Stimulated activated CD8-positive, alpha-beta memory T cell treated with anti-CD3 and anti-CD28 coated beads, Interleukin-2, amount 100 ng/mL, for 1 hour (primary cell): ENCODE results near the gene TRIO.

Source experiments
- DNase-seq, 2 donors: peaks; one replicate each; pipeline ENCODE4 v3.0.0-alpha.2; 2020; ENCODE audit warnings: low read depth in 2 of 2

TRIO gene

DNA sequence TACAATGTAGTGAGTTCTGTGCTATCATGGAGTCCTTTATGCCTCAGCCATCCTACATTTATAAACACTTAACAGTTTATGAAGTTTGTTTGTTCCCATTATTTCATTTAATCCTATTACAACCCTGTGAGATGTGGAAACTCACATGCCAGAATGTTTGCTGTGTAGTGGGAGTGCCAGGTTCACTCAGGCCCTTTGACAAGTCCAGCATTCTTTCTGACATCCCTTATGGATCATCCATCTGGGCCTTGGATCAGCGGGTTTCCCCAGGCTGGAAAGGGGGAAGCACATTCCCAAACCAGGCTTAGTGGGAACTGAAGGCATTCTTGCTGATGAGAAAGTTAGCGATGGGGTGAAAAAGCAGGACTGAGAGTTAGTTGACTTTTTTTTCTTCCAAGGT is 310.3 kb downstream of the TRIO start:
- DNase-seq: no peak

DNA sequence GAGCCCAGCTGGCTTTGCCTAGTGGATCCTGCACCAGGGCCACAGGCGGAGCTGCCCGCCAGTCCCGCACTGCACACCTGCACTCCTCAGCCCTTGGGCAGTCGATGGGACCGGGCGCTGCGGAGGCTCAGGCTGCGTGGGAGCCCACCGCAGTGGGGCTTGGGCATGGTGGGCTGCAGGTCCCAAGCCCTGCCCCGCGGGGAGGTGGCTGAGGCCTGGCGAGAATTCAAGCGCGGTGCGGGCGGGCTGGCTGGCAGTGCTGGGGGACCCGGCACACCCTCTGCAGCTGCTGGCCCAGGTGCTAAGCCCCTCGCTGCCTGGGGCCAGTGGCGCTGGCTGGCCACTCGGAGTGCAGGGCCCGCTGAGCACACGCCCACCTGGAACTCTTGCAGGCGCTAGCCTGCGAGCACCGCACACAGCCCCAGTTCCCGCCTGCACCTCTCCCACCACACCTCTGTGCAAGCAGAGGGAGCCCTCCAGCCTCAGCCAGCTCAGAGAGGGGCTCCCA is 312.7 kb downstream of the TRIO start:
- no peak for DNase-seq

DNA sequence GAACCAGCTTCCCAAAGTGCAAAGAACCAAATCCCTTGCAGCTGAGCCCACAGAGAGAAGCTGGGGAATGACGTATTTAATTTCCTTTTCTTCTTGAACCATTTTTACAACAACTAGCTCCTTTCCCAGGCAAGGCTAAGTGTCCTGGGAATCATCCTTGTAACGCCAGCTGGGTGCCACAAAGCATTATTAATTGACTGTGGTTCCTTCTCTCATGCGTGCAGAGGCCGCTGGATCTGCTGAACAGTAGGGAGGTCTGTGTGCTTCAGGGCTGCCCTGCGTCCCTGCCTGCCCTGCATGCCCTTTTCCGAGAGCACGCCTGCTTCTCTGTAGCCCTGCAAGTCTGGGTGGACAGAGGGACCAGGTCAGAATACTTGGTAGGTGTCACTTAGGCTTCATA is 314.3 kb downstream of the TRIO start:
- DNase-seq: no peak

DNA sequence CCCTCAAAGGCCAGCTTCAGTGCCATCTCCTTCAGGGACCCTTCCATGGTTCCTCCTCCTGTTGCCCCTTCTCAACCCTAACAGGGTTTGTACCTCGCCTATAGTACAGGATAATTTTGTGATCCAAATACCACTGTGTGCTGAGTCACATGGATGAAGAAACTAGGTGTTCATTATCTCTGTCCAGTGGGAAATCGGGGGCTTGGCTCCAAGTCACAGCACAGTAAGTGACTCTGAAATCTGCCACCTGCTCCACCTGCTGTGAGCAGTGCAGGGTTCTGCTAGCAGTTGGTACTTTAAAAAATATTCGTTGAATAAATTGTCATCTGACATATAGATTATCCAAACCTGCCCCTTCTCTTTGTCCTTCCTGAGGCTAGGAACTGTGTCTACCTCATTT is 315.3 kb downstream of the TRIO start:
- DNase-seq: no peak

DNA sequence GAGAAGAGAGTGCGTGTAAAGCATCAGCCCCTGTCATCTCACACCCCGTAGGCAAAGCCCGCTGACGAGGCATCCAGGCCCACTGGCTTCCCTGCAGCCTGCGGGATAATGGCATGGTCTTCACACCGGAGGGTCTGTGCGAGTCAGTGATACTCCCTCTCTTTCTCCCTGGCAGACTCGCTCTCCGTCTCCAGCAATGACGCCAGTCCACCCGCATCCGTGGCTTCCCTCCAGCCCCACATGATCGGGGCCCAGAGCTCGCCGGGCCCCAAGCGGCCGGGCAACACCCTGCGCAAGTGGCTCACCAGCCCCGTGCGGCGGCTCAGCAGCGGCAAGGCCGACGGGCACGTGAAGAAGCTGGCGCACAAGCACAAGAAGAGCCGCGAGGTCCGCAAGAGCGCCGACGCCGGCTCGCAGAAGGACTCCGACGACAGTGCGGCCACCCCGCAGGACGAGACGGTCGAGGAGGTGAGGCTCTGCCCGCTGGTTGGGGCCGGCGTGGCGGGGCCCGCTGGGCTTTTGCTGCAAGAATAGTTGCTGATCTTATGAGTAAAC is 317.8 kb downstream of the TRIO start:
- no peak for DNase-seq

DNA sequence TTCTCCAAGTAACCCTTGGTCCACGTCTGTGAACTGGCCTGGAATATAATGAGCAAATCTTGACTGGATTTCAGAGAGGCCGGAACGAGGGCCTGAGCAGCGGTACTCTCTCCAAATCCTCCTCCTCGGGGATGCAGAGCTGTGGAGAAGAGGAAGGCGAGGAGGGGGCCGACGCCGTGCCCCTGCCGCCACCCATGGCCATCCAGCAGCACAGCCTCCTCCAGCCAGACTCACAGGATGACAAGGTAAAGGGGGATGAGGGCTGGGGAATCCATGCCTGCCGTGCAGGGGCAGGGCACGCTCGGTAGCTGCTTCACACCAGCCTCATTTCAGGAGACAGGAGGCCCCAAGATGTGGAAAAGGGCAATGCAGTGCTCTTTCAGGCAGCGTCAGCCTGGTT is 319.5 kb downstream of the TRIO start:
- DNase-seq: no peak

DNA sequence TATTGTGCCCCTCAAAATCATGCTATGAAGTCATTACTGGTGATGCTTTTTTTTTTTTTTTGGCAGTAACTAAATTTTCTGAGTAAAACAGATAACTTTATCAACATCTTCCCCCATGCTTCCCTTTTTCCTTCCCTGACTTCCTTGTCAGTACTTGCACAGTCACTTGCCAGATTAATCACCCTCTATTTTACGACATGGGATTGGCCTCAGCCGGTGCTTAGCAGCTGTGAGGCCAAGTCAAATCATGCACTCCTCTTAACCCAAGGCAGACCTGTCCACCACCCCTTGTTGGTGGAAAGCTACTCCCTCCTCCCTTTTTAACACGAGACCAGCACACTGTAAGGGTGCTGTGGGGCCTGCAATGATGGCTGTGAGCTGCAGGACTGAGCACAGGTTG is 320.5 kb downstream of the TRIO start:
- no peak for DNase-seq

DNA sequence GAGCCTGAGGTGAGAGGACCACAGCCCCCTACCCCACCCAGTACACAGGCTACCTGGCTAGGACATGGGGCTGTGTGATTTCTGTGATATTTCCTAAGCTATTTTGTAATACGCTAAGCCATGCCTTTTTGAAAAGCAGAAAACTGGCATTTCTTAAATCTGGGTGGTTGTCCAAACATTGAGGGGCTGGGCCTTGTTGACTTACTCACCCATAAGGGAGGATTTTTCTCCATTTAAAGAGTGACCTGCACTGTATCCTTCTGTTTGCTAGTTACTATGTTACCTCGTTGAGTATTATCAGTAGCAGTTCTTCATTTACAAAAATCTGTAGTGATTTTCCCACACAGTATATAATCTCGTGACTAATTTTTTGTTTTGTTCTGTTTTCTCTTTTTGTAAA is 321.0 kb downstream of the TRIO start:
- no peak for DNase-seq

DNA sequence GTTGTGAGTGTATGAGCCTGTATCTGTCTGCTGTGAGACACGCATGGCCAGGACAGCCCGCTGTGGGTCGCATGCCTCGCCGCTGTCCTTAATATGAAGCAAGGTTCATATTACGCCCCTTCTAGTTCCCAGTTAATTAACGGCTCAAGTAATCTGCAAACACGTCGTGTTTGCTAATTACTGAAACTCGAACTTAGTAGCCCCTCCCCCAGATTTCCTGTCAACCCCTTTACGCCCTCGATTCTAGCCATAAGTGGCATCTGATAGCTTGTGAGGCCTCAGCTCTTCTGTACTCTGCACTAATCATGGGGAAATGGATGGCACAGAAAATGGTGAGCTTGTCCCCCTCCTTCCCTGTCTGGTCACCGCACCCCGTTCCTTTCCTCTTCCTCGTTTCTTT is 321.5 kb downstream of the TRIO start:
- no peak for DNase-seq

DNA sequence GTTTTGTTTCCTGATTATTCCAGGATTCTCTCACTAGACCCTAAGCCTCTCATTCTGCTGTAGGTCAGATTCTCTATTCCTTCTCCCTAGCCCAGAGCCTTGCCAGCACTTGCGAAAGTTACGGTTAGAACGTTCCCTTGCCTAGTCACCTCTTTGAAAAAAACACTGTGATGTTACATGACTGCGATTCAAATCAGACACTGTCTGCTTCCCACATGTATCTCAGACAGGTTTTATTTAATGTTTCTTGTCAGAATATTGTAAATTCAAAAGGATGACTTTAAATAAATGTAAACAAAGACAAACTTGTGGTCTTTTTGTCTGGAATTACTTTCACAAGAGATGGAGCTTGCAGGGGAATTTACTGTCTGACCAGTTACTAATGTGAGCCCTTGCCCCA is 322.0 kb downstream of the TRIO start:
- DNase-seq: no peak

DNA sequence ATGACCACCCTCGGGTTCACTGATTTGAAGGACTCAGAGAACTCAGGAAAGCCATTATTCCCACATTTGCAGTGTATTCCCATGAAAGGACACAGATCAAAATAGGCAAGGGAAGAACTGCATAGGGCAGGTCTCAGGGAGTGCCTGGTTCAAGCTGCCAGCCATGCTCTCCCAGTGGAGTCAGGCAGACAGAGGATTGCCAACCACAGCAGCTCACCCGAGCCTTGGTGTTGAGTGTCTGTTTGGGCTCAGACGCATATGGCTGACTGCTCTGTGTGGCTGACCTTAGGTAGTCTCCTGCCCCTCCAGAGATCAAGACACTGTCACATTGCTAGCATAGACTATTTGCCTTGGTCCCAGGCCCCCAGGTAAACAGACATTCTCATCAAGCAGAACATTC is 322.6 kb downstream of the TRIO start:
- no peak for DNase-seq

DNA sequence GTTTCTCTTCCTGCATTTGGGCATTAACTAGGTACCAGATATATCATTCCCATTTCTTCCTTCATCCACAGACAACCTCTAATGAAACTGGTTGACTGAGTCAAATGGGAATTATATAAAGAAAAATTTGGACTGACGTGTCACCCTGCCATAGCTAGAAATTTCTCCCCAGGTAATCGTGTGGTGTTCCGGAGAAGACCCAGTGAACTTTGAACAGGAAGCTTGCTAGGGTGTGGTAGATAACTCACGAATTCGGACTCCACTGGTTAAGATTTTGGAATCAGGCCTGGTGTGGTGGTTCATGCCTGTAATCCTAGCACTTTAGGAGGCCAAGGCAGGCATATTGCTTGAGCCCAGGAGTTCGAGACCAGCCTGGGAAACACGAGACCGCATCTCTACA is 324.1 kb downstream of the TRIO start:
- no peak for DNase-seq

DNA sequence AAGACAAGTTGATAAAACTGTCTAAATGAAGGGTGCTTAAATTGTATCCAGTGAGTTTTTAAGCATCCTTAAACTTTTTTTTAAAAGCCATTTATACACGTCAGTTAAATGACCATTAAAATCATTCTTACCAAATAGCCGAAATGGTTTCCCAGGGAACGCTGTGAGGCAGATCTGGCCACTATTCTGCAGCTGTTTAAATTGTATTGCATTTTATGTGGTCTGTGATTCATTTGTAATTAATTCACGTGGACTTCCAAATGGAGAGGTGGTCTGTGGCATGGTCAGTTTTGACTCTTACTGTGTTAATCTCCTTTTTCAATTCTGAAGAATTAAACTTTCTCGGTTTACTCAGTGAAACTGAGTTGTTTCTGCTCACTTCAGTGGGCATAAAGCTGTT is 324.7 kb downstream of the TRIO start:
- no peak for DNase-seq

DNA sequence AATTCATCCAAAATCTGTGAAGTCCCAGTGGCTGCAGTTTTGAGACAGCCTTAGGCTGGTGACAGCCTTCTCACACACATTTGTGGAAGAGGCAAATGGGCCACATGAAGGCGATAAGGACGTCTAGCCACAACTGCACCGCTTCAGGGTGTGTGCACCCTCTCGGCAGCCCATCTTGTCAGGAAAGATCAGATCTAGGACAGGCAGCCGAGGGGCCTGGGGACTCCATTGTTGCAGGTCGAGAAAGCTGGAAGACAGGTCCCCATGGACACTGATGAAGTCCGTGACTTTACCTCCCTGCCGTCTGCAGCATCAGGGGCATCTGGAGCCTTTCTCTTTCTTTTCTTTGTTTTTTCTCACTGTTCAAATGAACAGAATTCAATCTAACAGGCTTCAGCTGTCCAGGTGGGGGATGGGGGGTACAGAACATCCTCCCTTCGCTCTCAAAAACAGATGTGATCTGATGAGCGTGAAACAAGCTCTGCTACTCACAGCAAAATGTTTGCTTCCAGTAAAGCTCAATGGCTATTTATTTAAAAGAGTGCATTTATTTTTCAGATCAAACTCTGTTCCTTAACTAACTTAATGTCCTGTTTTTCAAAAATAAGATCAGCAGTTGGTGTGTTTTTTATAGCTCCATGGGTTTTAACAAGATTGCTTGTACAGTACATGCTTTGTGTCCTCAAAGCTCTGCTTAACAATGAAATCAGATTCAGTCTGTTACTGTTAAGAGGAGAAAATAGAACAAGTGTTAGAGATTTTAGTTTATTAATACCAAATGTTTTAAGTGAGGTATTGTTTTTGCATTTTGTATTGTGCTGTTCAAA is 326.6 kb downstream of the TRIO start:
- DNase-seq: no peak

DNA sequence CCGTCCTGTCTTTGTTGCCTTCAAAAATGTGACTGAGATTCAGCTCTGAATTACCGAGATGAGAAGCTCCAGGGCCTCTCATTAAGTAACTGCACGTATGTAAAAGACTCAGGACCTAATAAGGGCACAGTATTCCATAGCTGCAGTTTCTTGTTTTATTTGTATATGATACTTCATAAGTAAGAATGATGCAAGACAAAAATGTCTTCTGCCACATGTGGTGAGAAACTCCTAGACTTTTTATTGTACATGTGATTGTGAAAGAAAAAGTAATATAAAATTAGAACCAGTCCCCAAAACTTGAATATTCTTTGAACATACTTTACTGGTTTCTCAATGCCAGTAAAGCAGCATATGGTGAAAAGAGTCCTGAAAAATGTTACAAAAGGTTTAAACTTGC is 328.4 kb downstream of the TRIO start:
- DNase-seq: no peak

DNA sequence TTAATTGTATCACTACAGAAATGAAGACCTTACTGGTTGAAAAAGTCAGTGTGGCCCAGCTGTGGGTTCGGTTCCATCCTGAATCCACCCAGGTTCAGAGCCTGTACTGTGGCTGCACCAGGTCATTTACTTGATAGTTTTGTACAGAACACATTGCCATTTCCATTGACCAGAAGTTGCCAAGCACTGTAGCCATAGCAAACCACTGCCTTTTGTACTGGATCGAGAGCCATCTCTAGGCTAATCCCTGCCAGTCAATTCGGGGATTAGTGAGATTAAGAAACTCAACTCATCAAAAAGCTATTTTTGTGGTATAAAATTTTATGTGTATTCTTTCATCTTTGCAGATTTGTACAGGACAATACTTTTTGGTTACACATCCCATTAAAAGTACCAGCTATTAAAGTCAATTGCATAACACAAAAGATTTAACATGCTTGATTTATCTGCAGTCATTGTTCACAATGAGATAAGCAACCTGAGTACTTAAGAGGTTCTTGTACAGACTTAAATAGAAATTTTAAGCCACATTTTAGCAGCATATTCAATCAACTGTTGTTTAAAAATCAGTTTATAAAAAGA is 329.9 kb downstream of the TRIO start:
- no peak for DNase-seq

DNA sequence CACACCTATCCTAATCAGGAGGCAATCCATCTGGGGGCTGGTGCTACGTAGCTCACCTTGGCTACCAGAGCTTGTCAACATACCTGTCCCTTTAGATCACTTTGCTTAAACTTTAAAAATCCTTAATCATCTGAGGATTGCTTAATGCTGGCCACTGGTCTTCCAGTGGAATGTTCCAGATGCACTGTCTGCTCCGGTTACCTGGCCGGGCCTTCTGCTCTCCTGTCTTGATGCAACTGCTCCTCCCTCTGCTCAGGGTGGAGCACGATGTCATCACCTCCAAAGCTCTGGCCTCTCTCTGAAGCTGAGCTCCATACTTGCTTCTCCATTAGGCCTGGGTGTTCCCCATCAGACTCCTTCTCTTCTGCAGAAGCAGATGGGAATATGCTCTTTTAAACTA is 331.9 kb downstream of the TRIO start:
- DNase-seq: no peak

DNA sequence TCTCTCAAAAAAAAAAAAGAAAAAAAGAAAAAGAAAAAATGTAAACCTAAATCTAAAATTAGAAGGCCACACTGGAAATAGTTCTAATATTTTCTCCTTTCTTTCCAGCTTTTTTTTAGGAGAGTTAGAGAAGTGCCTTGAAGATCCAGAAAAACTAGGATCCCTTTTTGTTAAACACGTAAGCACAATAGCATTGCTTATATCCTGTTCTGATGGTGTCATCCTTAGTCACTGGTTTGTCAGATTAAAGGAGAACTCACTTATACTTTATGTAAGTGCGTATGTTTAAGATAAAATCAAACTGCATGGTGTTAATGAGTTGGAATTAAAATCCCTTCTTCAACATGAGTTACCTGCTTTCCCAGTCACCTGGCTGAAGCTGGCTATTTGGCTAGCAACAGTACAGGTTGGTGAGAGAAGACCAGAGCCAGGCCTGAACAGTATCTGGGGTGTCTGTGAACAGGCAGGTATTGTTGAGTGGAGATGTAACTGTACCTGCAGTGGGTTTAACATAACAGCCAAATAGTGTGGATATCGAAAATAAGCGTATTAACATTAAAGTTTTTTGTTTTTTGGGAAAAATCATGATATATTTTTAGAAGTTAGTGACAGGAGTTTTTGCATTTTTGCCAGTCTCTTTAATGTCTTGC is 333.8 kb downstream of the TRIO start:
- DNase-seq: no peak

DNA sequence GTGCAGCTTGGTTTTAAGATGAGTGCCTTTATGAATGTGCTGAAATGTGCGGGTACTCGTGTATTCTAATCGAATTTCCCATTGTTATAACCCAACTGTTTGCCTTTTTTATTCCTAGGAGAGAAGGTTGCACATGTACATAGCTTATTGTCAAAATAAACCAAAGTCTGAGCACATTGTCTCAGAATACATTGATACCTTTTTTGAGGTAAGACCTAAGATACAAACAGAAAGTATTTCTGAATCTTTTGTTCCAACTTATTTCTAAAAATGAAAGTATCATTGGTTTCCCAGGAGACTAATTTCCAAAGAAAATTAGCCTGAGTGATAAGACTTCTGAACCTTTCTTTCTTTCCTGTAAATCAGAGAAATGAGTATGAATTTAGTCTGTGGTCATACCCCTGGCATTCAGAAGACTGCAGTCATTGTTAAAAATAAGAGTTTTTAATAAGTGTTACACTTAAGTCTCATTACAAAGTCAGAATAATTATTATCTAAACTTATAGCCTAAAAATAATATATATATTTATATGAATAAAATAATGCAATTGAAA is 336.1 kb downstream of the TRIO start:
- no peak for DNase-seq

DNA sequence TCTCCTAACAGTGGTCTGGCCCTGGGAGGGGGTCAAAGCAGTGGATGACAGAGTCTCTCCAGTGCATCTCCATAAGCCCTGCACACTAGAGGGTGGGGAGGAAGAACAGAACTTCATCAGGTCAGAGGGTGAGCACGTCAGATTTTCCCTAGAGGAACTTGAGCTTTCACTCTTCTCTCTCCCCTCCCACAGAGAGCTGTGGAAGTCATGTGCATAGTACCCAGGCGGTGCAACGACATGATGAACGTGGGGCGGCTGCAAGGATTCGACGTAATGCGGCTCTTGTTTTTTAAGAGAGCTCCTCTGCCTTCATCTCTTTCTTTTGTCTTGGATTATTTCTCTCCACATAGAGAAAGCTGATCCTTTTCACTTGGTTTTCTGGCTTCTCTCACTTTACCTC is 338.2 kb downstream of the TRIO start:
- no peak for DNase-seq

DNA sequence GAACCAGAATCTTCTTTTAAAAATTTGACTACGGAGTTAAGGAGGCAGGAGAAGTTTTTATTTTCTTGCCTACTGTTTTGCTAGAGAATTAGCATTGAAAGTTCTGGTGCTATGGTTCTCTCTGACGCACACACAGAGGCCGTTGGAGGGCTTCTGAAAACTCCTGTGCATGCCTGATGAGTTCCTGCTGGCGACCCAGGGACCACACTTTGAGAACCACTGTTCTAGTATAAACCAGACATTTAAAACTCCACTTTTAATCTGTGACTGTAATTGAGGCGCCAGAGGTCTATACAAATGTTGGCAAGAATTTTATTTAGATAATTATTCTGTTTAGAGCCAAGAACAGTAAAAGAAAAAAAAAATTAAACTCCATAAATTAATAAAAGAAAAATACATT is 338.9 kb downstream of the TRIO start:
- no peak for DNase-seq

DNA sequence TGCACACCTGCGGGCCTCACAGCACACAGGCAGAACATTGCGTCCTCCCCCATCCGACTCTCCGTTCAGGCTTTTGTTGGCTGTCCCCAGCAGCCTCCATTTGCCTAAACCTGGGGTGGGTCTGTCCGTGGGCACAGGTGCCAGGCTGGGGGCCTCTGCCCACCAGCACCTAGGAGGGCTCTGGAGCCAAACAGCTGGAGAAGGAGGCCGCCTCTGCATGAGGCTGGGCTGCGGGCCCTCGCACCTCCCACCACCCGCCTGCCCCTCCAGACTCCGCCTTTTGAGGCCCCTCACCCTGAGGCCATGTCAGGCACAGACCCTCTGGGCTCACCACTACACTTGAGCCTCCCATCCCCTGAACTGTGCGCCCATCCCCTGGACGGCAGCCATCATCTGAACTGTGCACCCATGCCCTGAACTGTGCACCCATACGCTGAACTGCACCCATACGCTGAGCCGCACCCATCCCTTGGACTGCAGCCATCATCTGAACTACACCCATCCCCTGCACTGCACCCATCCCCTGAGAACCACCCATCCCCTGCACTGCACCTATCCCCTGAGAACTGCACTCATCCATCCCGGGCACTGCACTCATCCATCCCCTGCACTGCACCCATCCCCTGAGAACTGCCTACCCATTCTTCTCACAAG is 340.5 kb downstream of the TRIO start:
- no peak for DNase-seq
